Subcutaneous adipose tissue (tissue), 4 donors: ENCODE results near the gene CILP2. TPM values are rescaled to one million over a fixed set of nuclear protein-coding genes. Genes with fewer than 3 reads are reported as not detected.

Experiments used
- total RNA-seq, 4 donors: library from RNA; depleted of rRNA; stranded (reverse); fragments of >200 nt; gene quantifications; one replicate each; pipeline ENCODE4 v1.1.0, GENCODE V29; 2016
- TF ChIP-seq, protein P1 (sequence below): fragments of 450-650 bp; IDR thresholded peaks from one replicate; pipeline ENCODE4 v1.5.1; 2016; ENCODE audit warnings: low read depth, mild to moderate bottlenecking, control low read depth, antibody characterized with exemption, moderate library complexity

The CILP2 gene
- total RNA-seq, 4 donors from 2014 or later: 0.38 to 0.85 TPM; not detected in 2

DNA sequence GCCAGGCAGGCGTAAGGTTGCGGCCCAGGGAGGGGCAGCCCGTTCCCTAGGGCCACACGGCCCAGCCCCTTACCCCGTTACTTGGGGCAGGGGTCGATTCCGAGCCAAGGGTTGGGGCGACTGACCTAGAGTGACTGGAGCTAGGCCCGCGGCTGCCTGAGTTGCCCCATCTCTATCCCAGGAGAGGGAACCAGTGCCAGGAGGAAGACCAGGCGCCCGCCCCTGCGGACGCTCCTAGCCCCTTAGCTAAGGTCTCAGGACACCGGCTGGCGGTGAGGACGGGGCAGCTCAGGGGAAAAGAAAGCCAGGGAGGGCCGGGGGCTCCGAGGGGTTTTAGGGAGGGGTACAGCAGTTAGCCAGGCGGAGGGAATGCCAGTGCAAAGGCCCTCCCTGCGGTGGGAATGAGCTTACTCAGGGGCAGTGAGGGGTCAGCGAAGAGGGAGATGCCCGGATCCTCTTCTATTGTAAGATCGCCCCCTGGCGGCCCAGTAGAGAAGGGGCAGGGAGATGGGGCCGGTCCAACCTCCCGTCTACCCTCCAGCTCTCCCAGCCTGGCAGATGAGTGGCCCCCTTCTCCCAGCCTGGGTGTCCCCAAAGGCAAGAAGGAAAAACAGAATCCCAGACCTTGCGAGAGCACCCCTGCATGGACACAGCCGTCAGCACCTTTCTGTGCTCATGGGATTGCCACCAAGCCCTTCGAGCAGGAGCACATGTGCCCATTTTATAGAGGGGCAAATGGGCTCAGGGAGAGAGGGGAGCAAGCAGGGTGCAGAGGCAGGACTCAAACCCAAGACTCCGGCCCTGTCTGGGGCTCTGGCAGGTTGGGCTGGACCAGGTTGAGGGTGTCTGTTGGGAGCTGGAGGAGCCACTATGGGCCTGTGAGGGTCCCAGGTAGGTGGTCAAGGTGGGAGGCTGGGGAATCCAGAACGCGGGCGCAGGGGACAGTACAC is 16.3 kb downstream of the CILP2 start:
- TF ChIP-seq, protein P1, sequence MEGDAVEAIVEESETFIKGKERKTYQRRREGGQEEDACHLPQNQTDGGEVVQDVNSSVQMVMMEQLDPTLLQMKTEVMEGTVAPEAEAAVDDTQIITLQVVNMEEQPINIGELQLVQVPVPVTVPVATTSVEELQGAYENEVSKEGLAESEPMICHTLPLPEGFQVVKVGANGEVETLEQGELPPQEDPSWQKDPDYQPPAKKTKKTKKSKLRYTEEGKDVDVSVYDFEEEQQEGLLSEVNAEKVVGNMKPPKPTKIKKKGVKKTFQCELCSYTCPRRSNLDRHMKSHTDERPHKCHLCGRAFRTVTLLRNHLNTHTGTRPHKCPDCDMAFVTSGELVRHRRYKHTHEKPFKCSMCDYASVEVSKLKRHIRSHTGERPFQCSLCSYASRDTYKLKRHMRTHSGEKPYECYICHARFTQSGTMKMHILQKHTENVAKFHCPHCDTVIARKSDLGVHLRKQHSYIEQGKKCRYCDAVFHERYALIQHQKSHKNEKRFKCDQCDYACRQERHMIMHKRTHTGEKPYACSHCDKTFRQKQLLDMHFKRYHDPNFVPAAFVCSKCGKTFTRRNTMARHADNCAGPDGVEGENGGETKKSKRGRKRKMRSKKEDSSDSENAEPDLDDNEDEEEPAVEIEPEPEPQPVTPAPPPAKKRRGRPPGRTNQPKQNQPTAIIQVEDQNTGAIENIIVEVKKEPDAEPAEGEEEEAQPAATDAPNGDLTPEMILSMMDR: no peak

DNA sequence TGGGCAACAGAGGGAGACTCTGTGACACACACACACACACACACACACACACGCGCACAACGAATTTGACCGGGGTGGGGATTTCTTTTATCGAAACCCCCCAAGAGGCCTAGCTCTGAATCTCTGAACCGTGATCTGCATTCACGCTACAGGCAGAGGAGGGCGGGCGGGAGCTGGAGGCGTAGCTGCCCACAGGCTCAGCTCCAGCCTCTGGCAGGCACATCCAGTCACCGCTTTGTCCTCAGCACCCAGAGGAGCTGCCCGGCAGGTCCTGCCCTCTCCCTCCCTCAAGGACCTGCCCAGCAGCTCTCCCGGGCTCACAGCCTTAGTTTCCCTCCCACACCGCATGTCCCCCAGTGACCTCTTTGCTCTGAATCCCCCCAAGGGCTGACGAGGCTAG is 20.0 kb downstream of the CILP2 start:
- TF ChIP-seq, protein P1: no peak

DNA sequence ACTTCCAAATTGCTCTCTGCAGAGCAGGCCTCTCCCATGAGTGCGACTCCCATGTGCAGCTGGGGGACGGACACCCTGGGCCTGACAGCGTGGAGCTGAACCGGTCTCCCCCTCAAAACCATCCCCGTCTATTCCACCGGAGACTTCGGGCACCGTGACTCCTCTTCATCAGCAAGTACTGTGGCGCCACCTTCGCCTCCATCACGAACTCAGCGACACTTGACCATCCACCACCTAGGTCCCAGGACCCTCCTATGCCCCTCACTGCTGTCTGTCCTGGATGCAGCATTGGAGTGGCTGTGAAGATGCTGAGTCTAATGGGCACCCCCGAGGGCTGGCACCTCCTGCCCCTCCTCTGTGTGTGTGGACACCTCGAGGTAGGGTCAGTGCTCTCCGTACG is 20.6 kb downstream of the CILP2 start:
- TF ChIP-seq, protein P1: no peak

DNA sequence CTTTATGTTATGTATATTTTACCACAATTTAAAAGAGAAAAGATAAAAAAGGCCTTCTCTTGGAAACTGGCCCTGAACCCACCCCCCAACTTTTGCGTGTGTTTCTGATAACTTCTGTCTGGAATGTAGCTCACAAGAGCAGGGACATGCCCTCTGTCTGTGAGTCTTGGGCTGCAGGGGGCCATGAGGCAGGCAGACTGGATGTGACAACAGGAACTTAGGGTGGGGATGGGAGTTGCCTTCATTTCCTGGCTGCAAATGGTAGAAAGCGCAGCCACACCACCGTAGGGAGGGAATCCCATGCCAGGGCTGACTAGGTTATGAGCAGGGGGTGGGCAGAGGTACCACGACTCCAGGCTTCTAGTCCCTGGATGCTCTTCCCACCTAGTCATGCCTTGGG is 21.9 kb downstream of the CILP2 start:
- TF ChIP-seq, protein P1: no peak

DNA sequence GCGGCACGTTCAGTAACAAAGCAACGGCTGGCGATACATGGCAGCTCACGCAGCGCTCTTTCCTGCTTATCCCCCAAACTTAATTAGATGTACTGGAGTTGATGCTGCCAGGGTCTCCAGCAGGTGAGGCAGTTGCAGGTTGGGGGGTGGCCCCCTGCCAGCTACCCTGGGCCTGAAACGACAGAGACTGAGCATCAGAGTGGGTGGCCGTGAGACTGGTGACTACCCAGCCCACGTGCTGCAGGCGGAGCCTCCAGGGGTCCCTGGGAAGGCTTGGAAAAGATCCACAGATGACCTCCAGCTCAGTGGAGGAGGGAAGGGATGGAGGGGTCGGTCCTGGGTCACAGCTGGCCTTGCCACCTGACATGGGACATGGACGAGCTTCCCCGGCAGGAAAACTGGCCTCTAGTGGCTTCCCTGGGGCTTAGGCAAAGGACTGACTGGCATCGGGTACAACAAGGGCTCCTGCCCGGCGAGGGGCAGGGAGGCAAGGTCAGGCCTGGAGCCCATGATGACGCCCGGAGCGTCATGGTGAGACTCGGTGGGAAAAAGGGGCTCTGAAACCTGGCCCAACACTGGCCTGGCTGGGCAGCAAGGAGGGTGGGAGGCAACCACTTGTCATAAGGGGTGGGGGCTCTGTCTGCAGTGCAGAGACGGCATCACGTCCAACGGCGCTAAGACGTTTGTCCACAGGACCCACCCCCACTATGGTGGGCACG is 24.0 kb downstream of the CILP2 start:
- TF ChIP-seq, protein P1: no peak

DNA sequence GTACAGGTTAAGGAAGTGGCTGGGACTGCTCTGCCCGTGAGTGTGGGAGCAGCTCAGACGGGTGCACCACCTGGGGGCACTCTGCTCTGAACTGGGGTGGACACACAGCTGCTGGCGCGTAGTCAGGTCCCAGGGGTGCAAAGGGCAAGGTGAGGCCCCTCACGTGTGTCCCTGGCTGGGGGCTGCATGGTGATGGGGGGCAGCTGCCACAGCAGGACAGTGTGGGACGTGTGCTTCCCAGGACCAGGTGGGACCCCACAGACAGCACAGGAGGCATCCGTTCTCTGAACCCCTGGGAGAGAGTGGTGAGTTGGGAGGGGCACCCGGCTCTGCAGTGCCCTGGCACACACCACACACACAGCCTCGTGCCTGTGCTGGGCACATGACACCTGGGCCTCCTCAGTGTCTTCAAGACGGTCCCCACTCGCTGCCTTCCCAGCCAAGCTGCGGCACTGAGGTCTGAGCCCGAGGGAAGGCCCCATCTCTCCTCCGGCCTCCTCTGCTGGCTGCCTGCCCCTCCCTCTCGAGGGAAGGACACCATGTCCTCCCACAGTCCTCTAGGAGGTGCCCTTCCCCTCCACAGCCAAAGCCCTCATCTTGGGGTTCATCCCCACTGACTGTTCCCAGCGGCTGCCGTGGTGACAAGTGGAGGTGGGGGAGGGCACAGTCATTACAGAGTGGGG is 24.7 kb downstream of the CILP2 start:
- TF ChIP-seq, protein P1: no peak
